Stimulated activated CD8-positive, alpha-beta memory T cell treated with anti-CD3 and anti-CD28 coated beads, Interleukin-15, amount 100 ng/mL, for 4 hours (primary cell): ENCODE data around the gene SCAI.
A peak's percentile ranks its signal among the peaks of the same experiment; 100 is the strongest.
"Not testable (repeated sequence)": the region's sequence is repeated elsewhere in the genome, so short reads cannot be mapped to it uniquely, and the experiment has no call there.

Experiments
- DNase-seq, 2 donors: peaks; one replicate each; pipeline ENCODE4 v3.0.0-alpha.2; 2020; ENCODE audit warnings: low read depth in 2 of 2

Gene SCAI

GRCh38 chr9:125143377-125144090 lies at the start of gene SCAI:
SCAI (minus strand) TSS chr9:125143528; CDS start chr9:125143437, 91 bp downstream.
- DNase-seq, result peak; percentile 94 to 99

GRCh38 chr9:125190361-125190801 lies 47.1 kb upstream of the SCAI start:
- DNase-seq, result no peak

- peak; percentile 95 for DNase-seq
Observed at GRCh38 chr9:125189361-125190289, 46.3 kb upstream of the SCAI start, which contains the start of gene PPP6C. PPP6C (minus strand) TSS chr9:125189803; CDS start chr9:125189718, 85 bp downstream.

- DNase-seq, result peak in 1 of 2 donors; percentile 10
Observed at GRCh38 chr9:125189011-125189360, 45.7 kb upstream of the SCAI start.

GRCh38 chr9:125183561-125183960 lies 40.2 kb upstream of the SCAI start:
- no peak for DNase-seq

- no peak for DNase-seq
Observed at GRCh38 chr9:125183054-125183453, 39.7 kb upstream of the SCAI start.

GRCh38 chr9:125181756-125182155 lies 38.4 kb upstream of the SCAI start:
- not testable (repeated sequence) for DNase-seq

GRCh38 chr9:125180876-125181275 lies 37.5 kb upstream of the SCAI start:
- no peak for DNase-seq

GRCh38 chr9:125179776-125180175 lies 36.4 kb upstream of the SCAI start:
- DNase-seq, result not testable (repeated sequence)

- DNase-seq, result no peak
Observed at GRCh38 chr9:125177888-125178287, 34.6 kb upstream of the SCAI start.

GRCh38 chr9:125176636-125177035 lies 33.3 kb upstream of the SCAI start:
- DNase-seq, result no peak

GRCh38 chr9:125172031-125172755 lies 28.9 kb upstream of the SCAI start:
- DNase-seq, result no peak

GRCh38 chr9:125169895-125170294 lies 26.6 kb upstream of the SCAI start:
- no peak for DNase-seq

- no peak for DNase-seq
Observed at GRCh38 chr9:125166762-125167161, 23.4 kb upstream of the SCAI start.

GRCh38 chr9:125162891-125163290 lies 19.6 kb upstream of the SCAI start:
- DNase-seq, result not testable (repeated sequence)

- no peak for DNase-seq
Observed at GRCh38 chr9:125161284-125161918, 18.1 kb upstream of the SCAI start.

- DNase-seq, result no peak
Observed at GRCh38 chr9:125160750-125161149, 17.4 kb upstream of the SCAI start.

- DNase-seq, result no peak
Observed at GRCh38 chr9:125156551-125156950, 13.2 kb upstream of the SCAI start.

GRCh38 chr9:125153712-125154367 lies 10.5 kb upstream of the SCAI start:
- DNase-seq, result no peak

- no peak for DNase-seq
Observed at GRCh38 chr9:125151730-125152129, 8.4 kb upstream of the SCAI start.
